ENCODE measurements around the gene FUZ. TPM values are rescaled to one million over a fixed set of nuclear protein-coding genes. Genes with fewer than 3 reads are reported as not detected.

The FUZ gene
- total RNA-seq, 4 donors from 2014 or later = 20.1 to 40.1 (median 33.3) TPM

- Histone ChIP-seq H3K27ac (peak overlapping the region; percentile 85 to 97 (median 92)), H3K4me3 (replicated peaks in 1 of 3) (peak overlapping the region; percentile 61 to 70 (median 64)), H3K36me3 (peaks cover 0 to 3% of the 10 kb centered on the region in 2 donors), H3K4me1 (peaks cover 30 to 35% of the 10 kb centered on the region in 2 donors), H3K9me3 (no peaks in the 10 kb centered on the region), H3K27me3 (no peaks in the 10 kb centered on the region)
- intact Hi-C loops (cut with DNase I) = loop anchor here (5.0 kb wide), 1 partner anchor 33 kb away; the partner anchor contains the start of gene PTOV1
- no peak for TF ChIP-seq POLR2A (IDR thresholded peaks at IDR 0.05)
- no peak for TF ChIP-seq CTCF (IDR thresholded peaks at IDR 0.05)
- WGBS, 2 donors = 25 to 32% methylated on average over 12 to 14 of the region's 16 CpGs
- peak in 1 of 2 donors; percentile 18 for DNase-seq
These were observed 5.7 kb upstream of the FUZ start for GRCh38 chr19:49818649-49819370.

- H3K27me3 ChIP-seq = no peaks in the 10 kb centered on the region
- peak within 1 kb of the TSS; percentile 85 to 97 (median 92) for H3K27ac ChIP-seq
- peaks cover 31 to 35% of the 10 kb centered on the region in 2 donors for H3K4me1 ChIP-seq
- intact Hi-C loops (cut with DNase I) = loop anchor here (5.0 kb wide), 1 partner anchor 34 kb away; the partner anchor contains the start of gene PTOV1
- peak; percentile 79 to 80 for TF ChIP-seq POLR2A (IDR thresholded peaks at IDR 0.05)
- peak in 5 of 6 experiments; percentile 22 to 68 (median 33) for TF ChIP-seq CTCF (IDR thresholded peaks at IDR 0.05)
- peaks cover 0 to 3% of the 10 kb centered on the region in 2 donors for H3K36me3 ChIP-seq
- peak; percentile 79 to 81 for DNase-seq
- 0% methylated on average over 29 to 39 of the region's 57 CpGs for WGBS, 2 donors
- no peaks in the 10 kb centered on the region for H3K9me3 ChIP-seq
- H3K4me3 ChIP-seq (replicated peaks in 1 of 3) = peak within 1 kb of the TSS; percentile 61 to 70 (median 64)
These were observed 5.0 kb upstream of the FUZ start, which contains the start of gene MED25 for GRCh38 chr19:49817964-49818648. TSS of gene MED25 (plus strand) at chr19:49818289. CDS start at chr19:49818342, 53 bp downstream.

- H3K27me3 ChIP-seq = no peaks in the 10 kb centered on the region
- peak overlapping the region; percentile 85 to 97 (median 92) for H3K27ac ChIP-seq
- 76 to 82% methylated on average over 14 of the region's 14 CpGs for WGBS, 2 donors
- no peak overlapping the region for H3K4me3 ChIP-seq (replicated peaks in 1 of 3)
- H3K9me3 ChIP-seq = no peaks in the 10 kb centered on the region
- no peaks in the 10 kb centered on the region for H3K36me3 ChIP-seq
- no peak for DNase-seq
- no peak for TF ChIP-seq CTCF (IDR thresholded peaks at IDR 0.05)
- no peak for TF ChIP-seq POLR2A (IDR thresholded peaks at IDR 0.05)
- peaks cover 39 to 40% of the 10 kb centered on the region in 2 donors for H3K4me1 ChIP-seq
- intact Hi-C loops (cut with DNase I) = loop anchor here (5.0 kb wide), 1 partner anchor 36 kb away; the partner anchor contains the start of gene PTOV1
These were observed 3.5 kb upstream of the FUZ start for GRCh38 chr19:49816590-49816989.

GRCh38 chr19:49814010-49814409 is 918 bp upstream of the FUZ start:
- peaks cover 21 to 26% of the 10 kb centered on the region in 2 donors for H3K4me1 ChIP-seq
- no peak for DNase-seq
- intact Hi-C loops (cut with DNase I) = no loop called here
- no peak for TF ChIP-seq CTCF (IDR thresholded peaks at IDR 0.05)
- TF ChIP-seq POLR2A (IDR thresholded peaks at IDR 0.05) = no peak
- no peaks in the 10 kb centered on the region for H3K27me3 ChIP-seq
- no peak overlapping the region for H3K4me3 ChIP-seq (replicated peaks in 1 of 3)
- H3K36me3 ChIP-seq = no peaks in the 10 kb centered on the region
- H3K27ac ChIP-seq = peak overlapping the region; percentile 90 to 97 (median 95)
- 75 to 96% methylated on average over 1 of the region's 1 CpG for WGBS, 2 donors
- H3K9me3 ChIP-seq = no peaks in the 10 kb centered on the region

Measured in thyroid gland (tissue), 4 donors.